Right kidney (tissue), 9 donors: ENCODE data around the gene MCIDAS.

ENCODE experiments used
- DNase-seq: peaks from one replicate; pipeline ENCODE4 v3.0.0-alpha.2; 2016
- long read RNA-seq, 8 donors: transcript quantifications; one replicate each; lab custom pipeline, GENCODE V29; 2026

The MCIDAS gene
- long read RNA-seq, donor 1, result 0 reads
- long read RNA-seq, donor 2, result 0 reads
- long read RNA-seq, donor 3, result 0 reads
- long read RNA-seq, donor 4, result 0 reads
- long read RNA-seq, donor 5, result 0 reads
- long read RNA-seq, donor 6, partial matches to known transcripts, result 0 of 1 reads
- long read RNA-seq, donor 6, other reads (novel, unspliced or antisense), result 0 of 1 reads
- long read RNA-seq, donor 7, result 0 reads
- long read RNA-seq, donor 8, result 0 reads

DNA sequence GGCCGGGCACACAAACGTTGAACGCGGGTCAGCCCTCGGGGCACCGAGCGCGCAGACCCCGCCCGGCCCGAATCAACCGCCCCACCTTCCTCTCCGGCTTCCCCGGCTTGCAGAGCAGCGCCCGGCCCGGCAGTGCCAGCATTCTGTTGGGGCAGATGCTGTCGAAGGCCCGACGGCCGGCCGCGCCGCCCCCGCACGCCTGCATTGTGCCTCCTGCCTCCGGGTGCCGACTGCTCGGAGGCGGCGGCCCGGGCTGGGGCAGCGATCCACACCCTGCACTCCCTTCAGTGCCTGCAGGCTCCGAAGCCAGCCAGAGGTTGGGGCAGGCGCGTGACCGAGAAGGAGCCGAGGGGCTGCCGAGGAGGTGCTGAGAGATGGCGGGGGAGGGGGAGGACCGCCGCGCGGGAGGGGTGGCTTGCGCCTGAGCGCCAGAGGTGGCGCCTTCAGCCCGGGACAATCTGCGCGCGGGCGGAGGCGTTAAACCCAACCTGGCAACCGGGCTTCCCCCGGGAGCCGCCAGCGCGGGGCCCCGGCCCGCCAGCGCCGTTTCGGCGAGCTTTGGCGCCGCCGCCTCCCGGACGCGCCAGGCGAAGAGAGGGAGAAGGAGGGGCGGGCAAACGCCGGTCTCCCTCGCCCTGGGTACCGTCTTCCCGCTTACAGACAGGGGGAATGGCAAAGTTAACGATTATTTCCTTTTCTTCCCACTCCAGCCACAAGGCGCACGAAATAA lies at the start of gene MCIDAS:
MCIDAS (minus strand) TSS at position 382 of the 730 bp plus-strand sequence; CDS start at position 205, 177 bp downstream.
- DNase-seq, result peak; percentile 77

DNA sequence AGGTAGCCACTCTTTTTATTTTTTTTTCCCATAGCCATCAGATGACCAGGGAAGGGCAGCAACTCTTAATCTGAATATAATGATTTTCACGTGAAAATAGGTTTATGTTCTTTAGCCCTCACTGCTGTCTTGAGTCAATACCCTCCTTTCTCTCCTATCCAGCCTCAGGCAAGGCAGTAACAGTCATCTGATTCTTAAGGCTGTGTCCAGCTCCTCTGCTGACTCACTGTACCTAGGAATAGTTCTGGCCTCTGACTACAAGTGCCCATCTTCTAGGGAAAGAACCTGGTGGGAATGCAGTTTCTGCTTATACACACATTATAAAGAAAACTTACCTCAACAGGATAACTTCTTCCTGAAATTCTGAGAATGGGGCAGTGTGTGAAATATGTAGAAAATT lies 49.7 kb upstream of the MCIDAS start:
- no peak for DNase-seq

DNA sequence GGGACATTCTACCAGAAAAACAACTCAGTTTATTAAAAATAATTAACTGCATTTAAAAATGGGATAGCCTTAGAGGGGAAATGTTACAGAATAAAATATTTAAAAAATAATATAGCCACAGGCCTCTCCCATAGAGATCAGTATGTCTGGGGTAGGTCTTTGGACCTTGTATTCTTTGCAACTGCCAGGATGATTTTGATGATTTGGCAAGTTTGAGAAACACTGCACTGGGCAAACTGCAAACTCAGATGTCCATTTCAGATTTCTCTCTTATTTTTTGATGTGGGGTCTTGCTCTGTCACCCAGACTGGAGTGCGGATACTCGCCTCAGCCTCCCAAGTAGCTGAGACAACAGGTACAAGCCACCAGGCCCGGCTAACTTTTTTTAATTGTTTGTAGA lies 31.2 kb upstream of the MCIDAS start:
- DNase-seq, result no peak

DNA sequence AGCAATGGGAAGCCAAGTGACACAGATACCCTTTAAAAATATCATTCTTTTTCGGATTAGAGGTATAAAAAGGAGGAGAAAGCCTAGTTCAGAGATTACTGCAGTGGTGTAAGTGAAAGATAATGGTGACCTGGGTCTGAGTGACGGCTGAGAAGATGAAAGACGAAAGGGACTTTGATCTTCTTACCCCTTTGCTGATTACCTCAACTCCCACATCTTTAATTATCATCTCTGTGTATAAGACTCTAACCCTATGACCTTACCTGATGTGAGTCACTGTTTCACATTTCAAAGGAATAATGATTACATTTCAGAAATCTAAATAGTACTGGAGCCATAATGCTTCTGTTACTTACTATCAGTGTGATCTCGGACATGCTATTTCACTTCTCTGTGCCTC lies 27.7 kb upstream of the MCIDAS start:
- no peak for DNase-seq

DNA sequence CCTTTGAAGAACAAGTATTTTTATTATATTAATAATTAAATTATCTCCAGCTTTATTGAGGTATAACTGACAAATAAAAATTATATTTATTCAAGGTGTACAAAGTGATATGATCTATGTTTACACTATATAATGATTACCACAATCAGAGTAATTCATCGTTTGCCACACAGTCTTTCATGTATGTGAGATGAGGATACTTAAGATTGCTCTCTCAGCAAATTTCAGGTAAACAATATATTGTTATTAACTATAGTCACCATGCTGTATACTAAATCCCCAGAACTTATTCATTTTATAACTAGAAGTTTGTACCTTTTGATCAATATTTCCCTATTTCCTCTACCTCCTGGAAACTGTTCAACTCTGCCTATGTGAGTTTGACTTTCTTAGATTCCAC lies 22.9 kb upstream of the MCIDAS start:
- no peak for DNase-seq

DNA sequence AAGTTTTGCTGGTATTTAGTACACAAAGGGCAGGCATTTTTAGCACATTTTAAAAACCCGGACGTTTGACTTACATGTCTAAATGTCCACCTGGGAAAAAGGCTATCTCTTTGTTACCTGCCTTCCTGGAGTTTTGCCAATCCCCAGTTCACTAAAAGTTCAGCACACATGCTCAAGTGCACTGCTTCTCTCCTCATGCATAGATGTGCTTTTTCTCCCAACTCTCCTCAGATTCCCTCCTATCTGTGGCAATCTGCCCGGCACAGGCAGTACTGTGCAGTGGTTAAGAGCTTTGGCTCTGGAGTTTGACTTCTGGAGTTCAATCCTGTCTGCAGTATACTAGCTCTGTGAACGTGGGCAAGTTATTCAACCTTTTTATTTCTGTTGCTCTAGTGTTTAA lies 14.6 kb upstream of the MCIDAS start:
- no peak for DNase-seq

DNA sequence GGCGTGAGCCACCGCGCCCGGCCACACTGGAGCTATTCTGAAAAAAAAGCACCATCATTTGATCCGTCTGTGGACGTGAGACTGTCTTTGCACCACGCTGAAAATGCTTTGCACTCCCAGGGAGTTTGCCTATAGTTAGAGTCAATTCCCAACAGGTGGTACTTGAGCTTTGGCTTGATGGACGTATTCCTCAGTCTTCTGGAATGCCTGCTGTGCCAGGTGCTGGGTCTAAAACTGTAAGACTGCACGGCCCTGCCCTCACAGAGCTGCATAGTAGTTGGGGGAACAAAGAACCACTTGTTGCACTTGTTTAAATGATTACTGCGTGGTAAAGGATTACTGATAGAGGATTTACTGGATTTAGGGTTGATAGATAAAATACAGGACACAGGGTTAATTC lies 9.7 kb upstream of the MCIDAS start:
- DNase-seq, result no peak

DNA sequence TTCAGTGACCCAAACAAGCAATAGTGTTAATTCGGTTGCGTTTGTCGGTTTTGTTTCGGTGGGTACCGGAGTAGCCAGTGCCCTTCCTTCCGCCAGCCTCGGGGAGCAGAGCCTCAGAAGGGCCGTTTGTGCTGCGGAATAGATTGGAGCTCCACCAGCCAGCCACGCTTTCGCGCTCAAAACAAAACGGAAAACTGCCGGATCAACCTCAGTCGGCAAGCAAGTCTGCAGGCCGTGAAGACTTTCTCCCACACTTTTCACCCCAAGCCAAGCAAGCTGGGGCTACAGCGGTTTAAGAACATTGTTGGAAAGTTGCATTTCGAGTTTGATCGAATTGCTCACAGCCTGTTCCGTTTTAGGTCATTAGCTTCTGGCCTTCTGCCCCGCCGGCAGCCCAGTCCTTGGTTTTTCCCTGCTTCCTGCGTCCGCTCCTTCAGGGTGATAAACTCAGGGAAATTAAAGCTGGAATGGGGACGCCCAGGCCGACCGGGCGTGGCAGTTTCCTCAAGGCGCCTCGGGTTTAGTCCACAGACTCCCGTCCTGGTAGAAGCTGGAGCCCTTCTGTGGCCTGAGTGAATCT lies 7.1 kb upstream of the MCIDAS start:
- peak; percentile 67 for DNase-seq

DNA sequence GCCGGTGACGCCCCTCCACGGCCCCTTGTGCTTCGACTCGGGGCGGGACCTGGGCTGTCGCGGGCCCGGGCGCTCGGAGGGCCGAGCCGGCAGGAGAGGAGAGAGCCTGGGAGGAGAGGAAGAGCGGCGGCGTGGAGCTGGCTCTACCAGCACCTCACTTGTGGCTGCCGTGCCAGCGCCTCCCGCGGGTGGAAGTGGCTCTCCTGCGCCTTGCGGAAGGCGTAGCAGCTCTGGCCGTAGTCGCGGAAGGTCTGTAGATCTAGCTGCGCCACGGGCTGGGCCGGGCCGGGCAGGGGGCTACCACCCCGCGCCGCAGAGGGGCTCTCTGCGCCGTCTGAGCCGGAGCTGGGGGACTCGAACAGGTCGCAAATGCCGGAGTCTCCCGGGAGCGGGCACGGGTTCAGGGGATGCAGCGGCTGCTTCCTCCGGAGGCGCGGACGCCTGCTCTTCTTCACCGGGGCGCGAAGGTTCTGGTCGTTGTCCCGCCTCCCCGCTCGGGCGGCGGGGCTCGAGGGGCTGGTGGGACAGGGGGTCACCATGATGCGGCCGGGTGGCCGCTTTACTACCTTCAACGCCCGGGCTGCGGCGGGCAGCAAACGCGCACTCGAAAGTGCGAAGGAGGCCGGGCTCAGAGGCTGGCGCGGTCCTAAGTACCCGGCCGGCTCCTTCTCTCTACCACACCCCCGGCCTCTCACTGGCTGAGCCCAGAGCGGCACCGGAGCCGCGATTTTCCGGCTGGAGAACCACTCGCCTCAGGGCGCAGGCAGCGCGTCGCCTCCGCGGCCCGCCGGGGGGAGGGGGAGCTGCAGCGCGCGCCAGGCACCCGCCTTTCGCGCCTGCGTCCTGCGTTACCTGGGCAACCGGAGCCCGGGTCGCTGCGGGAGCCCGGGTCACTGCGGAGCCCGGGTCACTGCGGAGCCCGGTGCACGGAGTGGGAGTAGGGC lies 6.1 kb upstream of the MCIDAS start, which contains the start of gene CCNO:
CCNO (minus strand) TSS at position 624 of the 944 bp plus-strand sequence; CDS start at position 539, 85 bp downstream.
- DNase-seq, result peak; percentile 83

DNA sequence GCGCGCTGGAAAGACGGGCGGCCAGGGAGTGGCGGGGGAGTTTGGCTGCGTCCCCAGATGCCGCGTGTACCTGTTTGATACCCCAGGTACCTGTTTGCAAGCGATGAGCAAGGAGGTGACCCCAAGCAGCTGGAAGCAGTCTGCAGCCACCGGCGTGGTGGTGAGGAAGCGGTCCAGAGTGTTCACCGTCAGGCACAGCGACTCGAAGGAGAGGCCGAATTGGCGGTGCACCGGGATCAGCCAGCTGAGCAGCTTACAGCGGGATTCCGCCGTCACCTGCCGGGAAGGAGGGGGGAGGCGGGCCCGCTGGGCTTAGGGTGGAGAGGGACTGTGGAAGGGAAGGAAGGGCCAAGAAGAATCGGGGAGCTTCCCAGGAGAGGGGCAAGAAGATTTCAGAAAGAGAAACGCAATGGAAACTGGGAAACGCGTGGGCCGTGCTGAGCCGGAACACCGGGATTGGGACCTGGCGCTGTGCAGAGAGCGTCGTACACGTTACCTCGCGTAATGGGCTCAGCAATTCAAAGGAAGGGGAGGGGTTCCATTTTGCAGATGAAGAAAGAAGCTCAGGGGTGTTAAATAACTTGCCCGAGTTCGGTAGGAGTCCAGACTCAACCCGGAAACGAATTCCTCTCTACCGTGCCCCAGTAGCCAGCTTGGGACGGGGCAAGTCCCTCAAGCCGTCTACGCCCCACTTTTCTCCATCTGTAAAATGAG lies 5.3 kb upstream of the MCIDAS start:
- DNase-seq, result peak; percentile 80

DNA sequence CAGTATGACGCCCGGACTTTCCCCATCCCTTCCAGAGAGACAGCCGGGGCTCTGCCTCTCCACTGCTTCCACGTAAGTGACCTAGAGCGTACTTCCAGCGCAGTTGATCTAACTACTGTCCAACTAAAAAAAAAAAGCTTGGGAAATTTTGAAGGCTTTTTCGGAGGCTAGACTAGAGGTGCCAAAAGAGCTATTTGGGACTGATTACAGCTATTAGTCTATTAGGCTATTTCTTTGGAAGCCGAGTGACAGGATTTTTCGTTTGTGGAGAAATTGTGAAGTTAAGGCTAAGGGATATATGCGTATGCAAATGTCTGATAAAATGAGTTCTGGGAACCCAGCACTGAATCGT lies 4.8 kb upstream of the MCIDAS start:
- no peak for DNase-seq

DNA sequence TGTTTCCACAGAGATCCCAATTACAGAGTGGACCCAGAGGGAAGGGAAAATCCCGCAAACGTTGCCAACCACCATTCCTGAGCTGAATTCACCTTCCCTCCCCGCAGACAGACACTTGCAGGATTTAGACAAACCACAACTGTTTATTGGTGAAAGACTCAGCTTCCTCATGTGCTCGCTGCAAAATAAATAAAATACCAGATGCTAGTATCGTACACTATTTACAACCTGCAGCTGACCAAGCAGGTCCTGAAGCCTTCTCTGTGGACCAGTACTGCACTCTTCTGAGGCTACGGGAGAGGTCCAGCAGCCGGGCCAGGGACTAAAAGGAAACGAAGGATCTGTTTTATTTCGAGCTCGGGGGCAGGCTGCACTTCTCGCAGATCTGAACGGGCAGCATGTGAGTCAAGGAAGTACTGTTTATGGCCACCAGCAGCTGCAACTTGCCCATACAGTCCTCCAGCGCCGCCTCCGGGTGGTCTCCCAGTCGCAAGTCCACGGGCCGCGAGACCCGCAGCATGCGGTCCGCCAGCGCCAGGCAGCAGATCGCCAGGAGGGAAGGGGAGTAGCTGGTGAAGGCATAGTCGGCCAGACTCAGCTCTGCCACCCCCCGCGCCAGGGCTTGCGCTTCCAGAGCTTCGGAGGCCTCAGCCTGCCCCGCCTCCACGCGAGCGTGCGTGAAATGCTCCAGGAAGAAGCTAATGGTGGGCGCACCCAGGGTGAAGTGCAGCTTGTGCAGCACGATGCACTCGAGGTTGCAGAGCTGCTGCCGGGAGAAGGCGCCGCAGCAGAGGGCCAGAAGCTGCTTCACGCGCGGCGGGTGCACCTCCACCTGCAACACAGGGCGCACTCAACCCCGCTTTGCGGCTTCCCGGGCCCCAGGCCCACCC lies 4.2 kb upstream of the MCIDAS start:
- DNase-seq, result peak; percentile 80

DNA sequence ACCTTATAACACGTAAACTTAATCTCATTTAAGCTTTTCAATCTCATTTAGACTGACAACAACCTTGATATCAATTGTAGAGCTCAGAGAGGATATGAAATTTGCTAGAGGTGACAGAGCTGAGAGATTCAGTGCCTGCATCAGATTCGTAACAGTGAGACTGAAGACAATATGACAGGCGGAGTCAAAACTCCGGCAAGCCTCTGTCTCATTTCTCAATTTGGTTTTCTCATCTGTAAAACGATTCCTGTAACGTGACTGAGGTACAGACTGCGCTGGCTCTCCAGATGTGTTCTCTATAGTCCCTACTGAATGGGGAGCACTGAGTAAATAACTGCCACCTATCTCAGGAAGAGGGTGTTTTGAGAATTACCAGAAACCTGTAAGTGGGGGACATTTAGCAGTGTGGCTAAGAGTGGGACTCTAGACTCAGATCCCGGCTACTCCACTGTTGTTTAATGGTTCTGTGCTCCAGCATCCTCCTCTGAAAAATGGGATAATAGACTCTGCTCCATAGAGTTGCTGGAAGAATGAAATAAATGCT lies 3.0 kb upstream of the MCIDAS start:
- no peak for DNase-seq

DNA sequence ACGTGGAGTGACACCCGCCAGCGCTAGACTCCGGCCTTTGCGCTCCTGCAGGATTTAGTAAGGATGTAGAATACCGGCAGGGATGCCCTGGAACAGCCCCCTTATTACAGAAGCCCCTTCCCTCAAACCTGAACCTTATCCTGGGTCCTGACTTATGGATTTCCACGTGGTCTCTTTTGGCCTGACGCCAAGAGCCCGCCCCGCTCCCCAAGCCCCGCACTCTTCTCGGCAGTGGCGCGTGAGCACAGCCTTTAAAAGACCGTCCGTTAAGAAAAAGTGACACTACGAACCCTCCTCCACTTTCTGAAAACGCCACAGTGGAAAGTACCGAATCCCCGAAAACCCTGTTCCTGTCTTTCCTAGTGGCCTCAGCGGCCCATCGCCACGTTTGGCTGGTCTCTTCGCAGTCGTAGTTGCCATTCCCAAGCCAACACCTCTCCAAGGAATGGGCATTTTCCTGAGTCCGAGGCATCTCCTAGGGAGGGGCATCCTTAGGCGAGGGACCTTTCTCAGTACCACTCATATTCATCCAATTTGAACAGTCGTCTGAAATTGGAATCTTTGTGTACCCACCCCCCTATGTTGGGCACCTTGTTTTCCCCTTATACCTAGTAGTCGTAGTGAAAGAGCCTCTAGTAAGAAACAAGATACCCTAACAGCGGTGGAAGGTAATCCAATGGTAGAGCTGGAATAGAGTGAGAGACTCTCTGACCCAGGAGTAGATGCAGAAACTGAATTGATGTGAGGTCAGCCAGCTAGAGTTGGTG lies 732 bp upstream of the MCIDAS start:
- DNase-seq, result peak; percentile 30

DNA sequence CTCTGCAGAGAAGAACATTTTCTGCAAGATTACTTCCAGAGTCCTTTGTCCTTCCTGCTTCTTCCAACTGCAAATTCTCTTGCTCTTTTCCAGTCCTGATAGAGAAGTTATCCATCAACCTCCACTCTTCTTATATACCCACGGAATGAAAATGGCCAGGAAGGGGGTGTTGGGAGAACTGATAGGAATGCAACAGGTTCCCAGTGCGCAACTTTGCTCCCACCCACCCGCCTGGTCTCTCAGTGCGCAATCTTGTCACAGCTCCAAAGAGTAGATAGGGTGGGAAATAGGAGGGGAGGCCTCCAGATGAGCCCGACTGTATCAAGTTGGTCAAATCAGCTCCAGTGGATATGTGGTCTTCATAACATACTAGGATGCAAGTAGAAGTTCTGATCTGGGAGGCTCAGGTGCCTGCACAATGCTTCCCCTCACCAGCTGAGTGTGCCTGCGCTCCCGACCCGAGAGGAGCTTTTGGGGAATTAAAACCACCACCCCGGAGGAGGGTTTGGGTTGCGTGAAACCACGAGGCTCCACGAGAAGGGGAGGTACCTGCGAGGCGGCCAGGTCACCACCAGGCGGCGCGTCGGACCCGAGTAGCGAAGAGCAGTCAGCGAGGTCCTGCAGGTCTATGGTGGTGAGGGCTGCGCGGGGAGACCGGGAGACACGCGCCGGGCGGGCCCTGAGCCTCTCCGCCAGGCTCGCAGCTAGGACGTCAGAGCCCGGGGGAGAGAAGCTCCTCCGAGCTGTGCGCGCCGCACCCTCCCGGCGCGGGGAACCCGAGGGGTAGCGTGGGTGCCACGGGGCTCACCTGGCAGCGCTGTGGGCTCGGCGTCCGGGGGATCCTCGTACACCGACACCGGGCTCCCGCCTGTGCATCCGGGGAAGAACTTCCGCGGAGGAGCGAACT lies 835 bp downstream of the MCIDAS start:
- peak; percentile 78 for DNase-seq

DNA sequence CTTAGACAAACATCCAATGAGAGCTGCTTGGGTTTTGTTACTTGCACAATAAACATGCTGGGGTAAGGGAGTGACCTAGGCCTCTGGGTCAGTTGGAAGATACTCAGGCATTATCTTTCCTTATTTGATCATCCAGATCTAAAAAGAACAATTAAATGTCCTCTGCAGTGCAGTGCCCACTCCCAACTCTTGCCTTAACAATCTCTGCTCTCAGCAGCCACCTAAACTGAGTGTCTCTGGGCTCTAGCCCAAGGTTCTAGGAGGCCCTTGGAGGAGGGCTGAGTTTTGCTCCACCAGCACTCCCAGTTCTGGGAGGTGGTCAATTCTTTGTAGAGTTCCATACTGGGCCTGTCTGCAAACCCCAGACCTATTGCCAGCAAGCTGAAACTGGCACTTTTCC lies 1.8 kb downstream of the MCIDAS start:
- DNase-seq, result no peak

DNA sequence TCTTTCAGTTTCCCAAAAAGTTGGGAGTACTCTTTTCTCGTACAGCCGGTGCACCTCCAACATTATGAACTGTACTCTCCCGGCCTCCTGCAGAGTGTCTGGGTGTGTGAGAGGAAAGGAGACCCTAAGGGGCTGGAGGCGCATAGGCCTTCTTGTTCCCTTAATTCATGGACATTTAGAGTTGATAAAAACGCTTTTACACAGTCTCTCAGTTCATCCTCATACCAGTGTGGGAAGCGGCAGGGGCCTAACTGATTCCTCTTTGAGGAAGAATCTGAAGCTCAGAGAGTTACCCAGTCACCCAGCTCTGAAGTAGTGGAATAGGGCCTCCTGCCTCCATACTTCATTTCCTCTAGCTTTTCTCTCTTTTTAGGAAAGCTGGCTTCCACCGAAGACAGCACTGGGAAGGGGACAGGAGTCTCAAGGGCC lies 3.3 kb downstream of the MCIDAS start:
- DNase-seq, result no peak

DNA sequence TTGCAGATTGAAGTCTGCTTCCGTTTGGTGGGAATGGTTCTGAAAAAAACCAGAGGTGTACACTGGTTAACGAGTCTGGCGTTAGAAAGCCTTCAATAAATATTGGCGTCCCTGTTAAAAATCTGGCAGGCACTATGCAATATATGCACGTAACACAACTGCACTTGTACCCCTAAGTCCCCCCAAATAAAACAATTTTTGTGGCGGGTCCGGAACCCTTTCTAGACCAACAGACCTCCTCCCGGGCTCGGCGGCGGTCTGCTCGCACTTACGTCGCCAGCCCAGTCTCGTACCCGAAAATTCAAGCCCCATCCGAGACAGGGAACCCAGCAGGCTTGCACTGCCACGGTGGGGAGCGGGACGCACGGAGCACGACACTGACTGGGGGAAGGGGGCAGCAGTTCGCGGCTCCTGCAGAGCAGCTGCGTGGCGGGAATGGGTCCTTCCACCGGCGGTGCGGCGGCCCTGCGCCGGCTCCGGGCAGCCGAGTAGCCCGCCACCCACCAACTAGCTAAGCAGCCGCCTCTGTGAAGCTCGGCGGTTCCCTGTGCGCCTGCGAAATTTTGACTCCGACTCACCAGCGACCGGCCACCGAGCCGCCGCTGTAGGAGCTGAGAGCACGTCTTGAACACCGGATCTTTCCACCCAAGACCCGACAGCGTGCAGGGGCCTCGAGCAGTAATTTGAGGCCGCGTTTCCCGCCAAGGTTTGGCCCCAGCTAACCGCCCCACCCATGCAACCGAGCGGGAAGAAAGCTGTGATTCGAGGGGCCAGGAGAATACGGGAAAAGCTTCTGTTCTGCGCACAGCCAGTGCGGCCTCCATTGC lies 3.9 kb downstream of the MCIDAS start:
- peak; percentile 80 for DNase-seq
